ENCODE measurements around the gene ACSL5.
"Not testable (repeated sequence)": the region's sequence is repeated elsewhere in the genome, so short reads cannot be mapped to it uniquely, and the experiment has no call there.

Gene ACSL5

DNA sequence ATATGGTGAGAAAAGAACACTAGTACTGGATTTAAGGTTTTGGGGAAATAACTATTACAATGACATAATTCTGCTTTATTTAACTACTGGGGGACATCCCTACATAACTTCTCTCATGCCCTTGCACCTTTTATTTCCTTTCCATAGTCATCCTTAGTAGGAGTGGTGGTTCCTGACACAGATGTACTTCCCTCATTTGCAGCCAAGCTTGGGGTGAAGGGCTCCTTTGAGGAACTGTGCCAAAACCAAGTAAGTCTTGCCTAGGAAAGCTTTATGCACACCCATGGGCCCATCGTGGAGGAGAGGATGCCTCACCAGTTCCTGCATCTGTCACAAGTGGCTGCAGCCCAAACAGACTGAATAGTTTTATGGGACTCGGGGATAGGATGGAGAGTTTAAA is 52.2 kb downstream of the ACSL5 start:
- DNase-seq = no peak

DNA sequence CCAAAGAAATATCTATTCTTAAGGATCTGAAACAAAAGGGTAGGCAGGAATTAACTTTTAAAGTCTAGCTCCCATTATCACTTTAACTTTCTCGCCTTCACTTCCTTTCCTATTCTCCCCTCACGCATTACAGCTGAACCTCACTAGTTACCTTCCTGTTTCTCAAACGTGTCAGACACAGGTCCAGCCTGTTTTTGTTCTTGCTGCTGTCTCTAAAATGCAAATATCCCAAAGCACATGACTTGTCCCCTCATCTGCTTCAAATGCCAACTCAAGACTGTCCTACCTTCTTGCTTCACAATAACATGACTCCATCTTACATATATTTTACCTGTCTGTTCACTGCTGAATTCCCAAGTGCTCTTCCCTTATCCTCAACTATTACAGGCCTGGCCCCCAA is 55.2 kb downstream of the ACSL5 start:
- DNase-seq = no peak

DNA sequence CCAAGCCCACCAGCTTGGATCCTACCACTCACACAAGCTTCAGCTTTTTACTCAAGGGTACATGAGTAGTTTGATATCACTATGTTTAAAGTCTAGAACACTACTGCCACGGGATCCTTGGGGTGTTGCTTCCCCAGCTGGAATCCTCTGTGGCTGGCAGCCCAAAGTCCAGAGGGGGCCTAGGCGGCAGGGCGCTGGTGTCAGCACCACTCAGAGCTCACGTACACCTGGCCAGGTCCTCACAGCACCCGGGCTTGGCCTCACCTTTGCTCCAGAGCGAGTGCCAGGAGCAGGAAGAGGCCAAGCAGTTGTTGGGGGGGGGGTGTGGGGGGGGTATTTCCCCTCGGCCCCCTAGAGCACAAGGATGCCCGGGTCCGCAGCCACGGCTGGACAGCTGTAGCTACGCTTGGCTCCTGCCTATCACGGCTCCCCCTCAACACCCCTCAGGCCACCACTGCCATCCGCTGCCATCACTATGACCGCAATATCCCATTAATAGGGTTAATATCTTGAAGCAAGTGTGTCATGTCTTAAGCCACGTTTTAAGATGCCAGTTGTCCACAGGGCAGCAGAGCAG is 55.8 kb downstream of the ACSL5 start:
- no peak for DNase-seq

- no peak for DNase-seq
Measured at GRCh38 chr10:112433136-112433535, 59.2 kb downstream of the ACSL5 start.

- no peak for DNase-seq
Measured at GRCh38 chr10:112434988-112435619, 61.2 kb downstream of the ACSL5 start.

- no peak for DNase-seq
Measured at GRCh38 chr10:112438356-112438755, 64.4 kb downstream of the ACSL5 start.

DNA sequence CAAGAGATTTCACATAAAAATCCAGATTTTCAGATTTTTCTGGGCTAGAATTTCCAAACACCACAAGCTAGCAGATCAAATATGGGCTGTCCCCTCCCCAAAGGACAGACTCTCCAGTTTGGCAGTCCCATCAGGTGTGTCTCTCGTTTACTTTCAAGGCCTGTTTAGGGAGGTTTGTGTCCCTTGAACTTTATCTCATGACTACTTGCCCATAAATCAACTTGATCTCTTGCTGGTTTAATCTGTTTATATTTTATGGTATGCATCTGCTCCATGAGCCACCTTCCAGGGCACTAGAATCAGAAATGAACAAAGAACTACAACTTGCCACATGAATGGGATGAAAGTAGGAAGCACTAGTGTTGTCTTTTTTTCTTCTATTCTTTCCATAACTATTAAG is 67.6 kb downstream of the ACSL5 start:
- no peak for DNase-seq

- no peak for DNase-seq
Measured at GRCh38 chr10:112442063-112442462, 68.1 kb downstream of the ACSL5 start.

DNA sequence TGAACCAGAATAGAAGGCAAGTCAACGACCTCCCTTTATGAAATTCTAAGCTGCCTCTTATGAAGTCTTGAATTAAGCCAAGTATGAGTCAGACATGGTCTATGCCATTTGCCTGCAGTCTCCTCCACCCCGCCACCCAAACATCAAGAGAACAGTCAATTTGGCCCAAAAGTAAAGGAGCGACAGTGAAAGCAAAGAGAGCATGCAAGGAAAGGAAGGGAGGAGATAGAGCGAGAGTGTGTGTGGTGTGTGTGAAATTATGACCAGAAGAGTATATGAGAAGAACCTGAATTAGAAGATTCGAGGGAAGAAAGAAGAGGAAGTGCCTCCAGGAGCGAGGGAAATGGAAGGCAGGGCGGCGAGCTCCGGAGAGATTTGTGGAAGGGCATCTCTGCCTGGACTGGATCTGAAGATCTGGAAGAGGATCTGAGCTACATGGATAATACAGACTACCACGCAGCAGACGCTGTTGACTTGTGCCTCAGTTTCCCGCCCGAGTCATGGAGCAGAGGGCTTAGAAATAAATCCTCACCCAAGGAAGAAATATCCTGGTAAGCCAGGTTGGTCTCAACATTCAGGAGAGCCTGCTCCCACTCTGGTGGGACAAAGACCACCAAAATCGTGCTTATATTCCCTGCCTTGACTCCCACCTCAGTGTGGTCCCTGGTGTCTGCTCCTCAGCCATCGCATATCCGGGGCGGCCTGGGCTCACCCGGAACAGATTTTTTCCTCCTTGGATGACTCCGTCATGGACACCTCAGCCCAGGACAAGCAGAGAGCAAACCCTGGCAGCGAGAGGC is 72.3 kb downstream of the ACSL5 start:
- DNase-seq = no peak

GRCh38 chr10:112446855-112447619 is 73.1 kb downstream of the ACSL5 start, which contains the start of the genes VTI1A and ZDHHC6:
Gene VTI1A (plus strand): TSS chr10:112447215. CDS start chr10:112447374, 159 bp downstream.
Gene ZDHHC6 (minus strand): TSS chr10:112446914. CDS start chr10:112445436, 1,478 bp downstream.
- peak; percentile 28 for DNase-seq

DNA sequence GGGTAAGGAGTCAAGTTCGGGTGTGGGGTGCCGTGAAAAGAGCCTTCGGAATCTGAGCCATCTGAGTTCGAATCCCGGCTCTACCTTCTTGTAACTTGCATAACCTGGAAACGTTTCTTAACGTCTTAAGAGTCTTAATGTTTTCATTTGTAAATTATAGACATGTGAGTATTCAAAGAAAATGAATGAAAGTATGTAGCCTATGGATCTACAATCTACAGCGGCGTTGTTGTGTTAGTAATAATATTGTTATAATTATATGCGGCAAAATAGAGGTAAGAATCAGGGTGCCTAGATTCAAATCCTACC is 73.7 kb downstream of the ACSL5 start:
- no peak for DNase-seq

- DNase-seq = no peak
Measured at GRCh38 chr10:112448888-112449287, 75.0 kb downstream of the ACSL5 start.

DNA sequence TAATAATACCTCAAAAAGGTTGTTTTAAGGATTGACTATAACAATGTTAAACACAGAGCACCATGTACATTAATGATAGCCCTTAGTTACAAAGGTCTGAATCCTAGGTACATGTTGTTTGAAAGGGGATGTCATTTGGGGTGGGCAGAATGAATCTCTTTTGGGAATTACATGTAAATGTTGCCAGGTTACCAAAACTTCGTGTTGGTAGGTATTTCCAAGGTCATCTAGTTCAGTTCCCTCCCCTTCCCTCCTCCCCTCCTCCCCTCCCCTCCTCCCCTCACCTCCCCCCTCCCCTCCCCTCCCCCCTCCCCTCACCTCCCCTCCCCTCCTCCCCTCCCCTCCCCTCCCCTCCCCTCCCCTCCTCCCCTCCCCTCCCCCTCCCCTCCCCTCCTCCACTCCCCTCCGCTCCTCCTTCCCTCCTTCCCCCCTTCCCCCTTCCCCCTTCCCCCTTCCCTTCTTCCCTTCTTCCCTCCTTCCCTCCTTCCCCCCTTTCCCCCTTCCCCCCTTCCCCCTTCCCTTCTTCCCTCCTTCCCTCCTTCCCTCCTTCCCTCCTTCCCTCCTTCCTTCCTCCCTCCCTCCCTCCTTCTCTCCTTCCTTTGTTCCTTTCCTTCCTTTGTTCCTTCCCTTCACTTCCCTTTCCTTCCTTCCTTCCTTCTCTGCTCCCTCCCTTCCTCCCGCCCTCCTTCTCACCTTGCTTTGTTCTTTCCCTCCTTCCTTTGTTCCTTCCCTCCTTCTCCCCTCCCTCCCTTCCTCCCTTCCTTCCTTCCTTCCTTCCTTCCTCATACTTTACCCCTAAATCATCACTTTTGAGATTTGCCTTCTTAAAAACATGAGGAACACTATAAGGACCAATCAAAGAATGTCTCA is 81.2 kb downstream of the ACSL5 start:
- DNase-seq = no peak

- DNase-seq = no peak
Measured at GRCh38 chr10:112456533-112456932, 82.6 kb downstream of the ACSL5 start.

- no peak for DNase-seq
Measured at GRCh38 chr10:112460366-112460765, 86.5 kb downstream of the ACSL5 start.

- DNase-seq = no peak
Measured at GRCh38 chr10:112461029-112461887, 87.3 kb downstream of the ACSL5 start.

DNA sequence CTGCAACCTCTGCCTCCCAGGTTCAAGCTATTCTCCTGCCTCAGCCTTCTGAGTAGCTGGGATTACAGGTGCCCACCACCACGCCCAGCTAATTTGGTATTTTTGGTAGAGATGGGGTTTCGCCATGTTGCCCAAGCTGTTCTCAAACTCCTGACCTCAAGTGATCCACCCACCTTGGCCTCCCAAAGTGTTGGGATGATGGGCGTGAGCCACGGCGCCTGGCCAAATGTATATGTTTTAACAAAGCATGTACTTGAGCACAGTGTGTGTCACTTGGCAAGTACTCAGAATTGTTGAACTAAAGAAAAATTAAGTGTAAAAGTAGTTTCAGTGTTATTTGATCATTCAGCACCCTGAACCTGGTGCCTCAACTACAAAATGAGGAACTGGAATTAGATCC is 90.2 kb downstream of the ACSL5 start:
- not testable (repeated sequence) for DNase-seq

- no peak for DNase-seq
Measured at GRCh38 chr10:112465299-112465883, 91.5 kb downstream of the ACSL5 start.

GRCh38 chr10:112466802-112467201 is 92.9 kb downstream of the ACSL5 start:
- DNase-seq = no peak

DNA sequence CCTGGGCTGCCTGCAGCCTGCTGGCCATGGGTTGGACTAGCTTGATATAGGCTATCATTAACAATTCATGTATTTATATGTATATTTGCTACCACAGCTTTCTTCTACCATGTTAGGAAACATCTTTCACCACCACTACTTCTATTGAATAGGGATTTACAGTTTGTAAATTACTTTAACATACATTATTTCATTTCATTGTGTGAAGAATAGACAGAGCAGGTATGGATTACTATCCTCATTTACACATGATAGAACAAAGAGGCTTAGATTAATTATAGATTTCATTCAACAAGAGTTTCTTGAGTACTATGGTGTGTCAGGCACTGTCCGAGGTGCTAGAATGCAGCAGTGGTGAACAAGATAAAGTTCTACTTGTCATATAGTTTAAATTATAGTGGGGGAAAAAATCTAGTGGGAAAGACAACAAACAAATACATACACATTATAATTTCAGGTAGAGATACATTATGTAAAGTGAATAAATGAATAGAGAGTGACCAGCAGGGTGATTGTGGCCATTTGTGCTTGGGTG is 93.7 kb downstream of the ACSL5 start:
- DNase-seq = no peak

Measured in NCI-H748 treated with DMSO at 0.1 percent for 48 hours (cell line).